KG1 (cell line): ENCODE data around the gene USP17L28.
"Not testable (repeated sequence)": the region's sequence is repeated elsewhere in the genome, so short reads cannot be mapped to it uniquely, and the experiment has no call there.

Experiments
- DNase-seq: peaks from one replicate; lab custom pipeline; 2025; lab: John Stamatoyannopoulos, UW

Gene USP17L28

GRCh38 chr4:9348593-9348992 lies at the start of gene USP17L28:
Gene USP17L28, plus strand, starts transcription at chr4:9348893. Its CDS starts 0 bp downstream, at chr4:9348893.
- not testable (repeated sequence) for DNase-seq

GRCh38 chr4:9324191-9324590 lies 24.5 kb upstream of the USP17L28 start:
- DNase-seq, result not testable (repeated sequence)

- DNase-seq, result not testable (repeated sequence)
These were observed 23.8 kb upstream of the USP17L28 start, which contains the start of gene USP17L24 for GRCh38 chr4:9324865-9325264. Gene USP17L24, plus strand, starts transcription at chr4:9325165. Its CDS starts 0 bp downstream, at chr4:9325165.

- not testable (repeated sequence) for DNase-seq
These were observed 19.1 kb upstream of the USP17L28 start, which contains the start of gene USP17L25 for GRCh38 chr4:9329611-9330010. Gene USP17L25, plus strand, starts transcription at chr4:9329911. Its CDS starts 0 bp downstream, at chr4:9329911.

GRCh38 chr4:9334358-9334757 lies 14.3 kb upstream of the USP17L28 start, which contains the start of gene USP17L26:
Gene USP17L26, plus strand, starts transcription at chr4:9334658. Its CDS starts 0 bp downstream, at chr4:9334658.
- not testable (repeated sequence) for DNase-seq

- DNase-seq, result not testable (repeated sequence)
These were observed 9.6 kb upstream of the USP17L28 start, which contains the start of gene USP17L5 for GRCh38 chr4:9339103-9339502. Gene USP17L5, plus strand, starts transcription at chr4:9339403. Its CDS starts 0 bp downstream, at chr4:9339403.

GRCh38 chr4:9343848-9344247 lies 4.8 kb upstream of the USP17L28 start, which contains the start of gene USP17L27:
Gene USP17L27, plus strand, starts transcription at chr4:9344148. Its CDS starts 0 bp downstream, at chr4:9344148.
- not testable (repeated sequence) for DNase-seq

- DNase-seq, result not testable (repeated sequence)
These were observed 2.2 kb downstream of the USP17L28 start for GRCh38 chr4:9350866-9351265.

- DNase-seq, result not testable (repeated sequence)
These were observed 4.6 kb downstream of the USP17L28 start, which contains the start of gene USP17L29 for GRCh38 chr4:9353338-9353737. Gene USP17L29, plus strand, starts transcription at chr4:9353638. Its CDS starts 0 bp downstream, at chr4:9353638.

- not testable (repeated sequence) for DNase-seq
These were observed 14.1 kb downstream of the USP17L28 start, which contains the start of gene USP17L30 for GRCh38 chr4:9362829-9363228. Gene USP17L30, plus strand, starts transcription at chr4:9363129. Its CDS starts 0 bp downstream, at chr4:9363129.

GRCh38 chr4:9379881-9380280 lies 31.2 kb downstream of the USP17L28 start:
- DNase-seq, result not testable (repeated sequence)

GRCh38 chr4:9381012-9381534 lies 32.4 kb downstream of the USP17L28 start:
- not testable (repeated sequence) for DNase-seq

GRCh38 chr4:9384126-9384525 lies 35.4 kb downstream of the USP17L28 start:
- no peak for DNase-seq

GRCh38 chr4:9389001-9389400 lies 40.3 kb downstream of the USP17L28 start:
- peak; percentile 22 for DNase-seq
